Activated T-cell treated with anti-CD3 and anti-CD28 coated beads, Interleukin-2, amount 50 U/mL, for 1 hour (primary cell): ENCODE measurements around the gene CDK7.

Experiments
- DNase-seq: peaks from one replicate; pipeline ENCODE4 v3.0.0-alpha.2; 2020

CDK7 gene

DNA sequence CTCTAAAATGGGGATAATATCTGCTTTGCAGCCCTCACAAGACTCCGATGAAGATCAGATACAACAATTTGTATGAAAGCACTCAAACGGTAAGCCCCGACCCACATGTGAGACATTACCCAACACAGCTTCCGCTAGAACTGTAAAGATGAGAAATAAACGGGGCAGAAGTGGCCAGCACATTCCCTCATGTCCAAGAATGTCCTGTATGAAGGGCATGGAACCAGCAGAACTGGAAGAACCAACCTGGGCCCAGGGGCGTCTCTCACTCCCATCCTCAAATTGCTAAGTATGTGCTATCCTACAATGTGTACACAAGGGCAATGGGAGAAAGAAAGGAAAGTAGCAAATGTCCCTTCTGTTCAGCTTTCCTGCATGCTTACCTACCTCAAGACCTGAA lies 64.9 kb downstream of the CDK7 start:
- DNase-seq = no peak

DNA sequence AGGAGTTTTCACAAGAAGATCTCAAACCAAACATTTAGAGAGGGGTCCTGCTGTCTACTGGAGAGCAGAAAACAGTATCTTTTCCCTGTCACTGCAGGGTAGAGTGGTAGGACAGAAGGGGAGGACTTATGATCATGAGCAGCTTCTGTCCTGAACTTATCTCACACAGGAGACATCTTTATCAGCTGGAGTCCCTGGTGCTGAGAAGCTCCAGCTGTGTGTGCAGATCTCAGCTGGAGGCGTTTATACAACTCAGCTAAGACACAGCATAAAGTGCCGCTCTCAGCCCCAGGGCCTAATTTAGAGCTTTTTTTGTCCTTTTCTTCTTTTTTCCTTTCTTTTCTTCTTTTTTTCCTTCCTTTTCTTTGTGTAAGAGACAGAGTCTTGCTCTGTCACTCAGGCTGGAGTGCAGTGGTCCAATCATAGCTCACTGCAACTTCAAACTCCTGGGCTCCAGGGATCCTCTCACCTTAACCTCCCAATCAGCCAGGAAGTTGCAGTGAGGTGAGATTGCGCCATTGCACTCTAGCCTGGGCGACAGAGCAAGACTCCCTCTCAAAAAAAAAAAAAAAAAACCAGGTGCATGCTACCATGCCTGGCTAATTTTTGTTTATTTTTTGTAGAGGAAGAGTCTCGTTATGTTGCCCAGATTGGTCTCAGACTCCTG lies 66.0 kb downstream of the CDK7 start:
- no peak for DNase-seq

DNA sequence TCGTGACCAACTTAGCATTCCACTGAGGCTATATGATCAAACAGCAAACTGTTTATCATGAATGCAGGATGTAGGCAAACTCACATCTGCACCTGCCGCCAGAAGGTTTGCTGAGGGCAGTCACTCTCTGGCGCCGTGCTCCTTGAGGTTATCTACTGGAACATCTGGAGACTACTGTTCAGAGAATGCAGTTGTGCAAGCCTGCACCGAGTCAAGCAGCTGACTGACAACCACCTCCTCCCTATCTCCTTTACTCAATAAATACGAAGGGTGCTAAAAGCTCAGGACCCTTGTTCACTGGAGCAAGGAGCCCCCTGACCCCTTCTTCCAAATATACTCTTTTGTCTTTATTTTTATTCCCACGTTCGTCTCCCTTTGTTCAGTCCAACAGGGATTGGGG lies 70.8 kb downstream of the CDK7 start:
- no peak for DNase-seq

DNA sequence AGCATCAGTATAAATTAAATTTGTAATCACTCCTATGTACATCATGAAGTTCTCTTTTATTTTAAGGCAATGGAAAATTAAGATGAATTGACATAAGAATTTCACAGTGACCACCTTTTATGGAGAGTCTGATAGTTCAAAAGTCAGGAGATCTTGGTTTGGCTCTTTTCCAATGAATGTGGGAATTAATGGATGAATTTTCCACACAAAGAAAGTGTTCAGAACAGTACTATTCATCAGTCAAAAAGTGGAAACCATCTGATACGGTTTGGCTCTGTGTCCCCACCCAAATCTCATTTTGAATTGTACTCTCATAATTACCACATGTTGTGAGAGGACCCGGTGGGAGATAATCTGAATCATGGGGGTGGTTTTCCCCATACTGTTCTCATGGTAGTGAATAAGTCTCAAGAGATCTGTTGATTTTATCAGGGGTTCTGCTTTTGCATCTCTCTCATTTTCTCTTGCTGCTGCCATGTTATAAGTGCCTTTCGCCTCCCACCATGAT lies 73.4 kb downstream of the CDK7 start:
- no peak for DNase-seq

DNA sequence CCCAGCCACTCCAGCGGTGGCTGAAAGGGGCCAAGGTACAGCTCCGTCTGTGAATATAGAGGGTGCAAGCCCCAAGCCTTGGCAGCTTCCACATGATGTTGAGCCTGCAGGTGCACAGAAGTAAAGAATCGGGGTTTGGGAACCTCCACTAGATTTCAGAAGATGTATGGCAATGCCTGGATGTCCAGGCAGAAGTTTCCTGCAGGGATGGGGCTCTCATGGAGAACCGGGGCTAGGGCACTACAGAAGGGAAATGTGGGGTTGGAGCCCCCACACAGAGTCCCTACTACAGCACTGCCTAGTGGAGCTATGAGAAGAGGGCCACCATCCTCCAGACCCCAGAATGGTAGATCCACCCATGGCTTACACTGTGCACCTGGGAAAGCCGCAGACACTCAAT lies 74.7 kb downstream of the CDK7 start:
- DNase-seq = no peak

DNA sequence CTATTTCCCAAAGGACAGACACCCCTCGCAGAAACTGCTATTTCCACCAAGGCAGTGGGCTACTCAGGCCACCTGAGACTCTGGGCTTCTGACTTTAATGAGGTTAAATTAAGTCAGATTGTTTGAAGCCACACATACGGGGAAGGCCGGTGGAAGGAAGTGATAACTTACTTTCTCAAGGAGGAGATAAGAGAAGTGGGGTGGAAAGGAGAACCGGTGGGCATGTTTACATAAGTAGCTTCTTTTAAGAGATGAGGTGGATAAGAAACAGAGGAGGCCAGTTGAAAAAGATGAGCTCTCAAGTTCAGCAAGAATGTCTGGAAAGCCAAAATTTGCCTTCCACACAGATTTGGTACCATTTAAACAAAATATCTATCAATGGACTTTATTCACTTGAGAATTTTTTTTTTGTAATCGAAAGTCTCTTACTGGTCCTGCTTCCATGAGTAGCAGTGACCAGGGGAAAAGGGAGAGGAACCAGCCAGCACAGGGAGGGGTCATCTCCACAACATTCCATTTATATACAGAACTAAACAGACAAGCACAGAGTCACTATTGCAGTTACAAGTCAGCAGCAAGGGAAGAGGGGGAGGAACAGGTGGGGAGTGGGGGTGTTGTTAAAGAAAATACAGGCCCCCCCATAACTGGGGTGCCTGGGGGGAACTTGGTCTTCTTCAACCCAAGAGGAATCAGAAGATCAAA lies 77.9 kb downstream of the CDK7 start:
- DNase-seq = no peak

DNA sequence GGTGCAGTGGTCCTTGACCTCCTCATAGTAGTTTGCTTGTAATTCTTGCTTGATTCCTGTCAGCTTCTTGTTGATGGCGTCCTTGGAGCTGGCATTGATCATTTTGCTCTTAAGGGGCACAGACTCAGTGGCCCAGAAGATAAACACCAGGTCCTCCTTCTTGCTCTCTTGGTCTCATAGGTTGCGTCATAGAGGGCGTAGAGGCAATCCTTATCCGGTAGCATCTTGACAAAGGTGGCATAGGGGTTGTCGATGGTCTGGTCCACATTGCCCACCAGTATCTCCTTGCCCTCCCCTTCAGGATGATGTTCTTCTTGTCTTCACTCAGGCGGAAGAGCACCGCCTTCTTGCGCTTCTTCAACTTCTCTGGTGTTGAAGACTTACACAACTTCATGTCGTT lies 78.7 kb downstream of the CDK7 start:
- no peak for DNase-seq

DNA sequence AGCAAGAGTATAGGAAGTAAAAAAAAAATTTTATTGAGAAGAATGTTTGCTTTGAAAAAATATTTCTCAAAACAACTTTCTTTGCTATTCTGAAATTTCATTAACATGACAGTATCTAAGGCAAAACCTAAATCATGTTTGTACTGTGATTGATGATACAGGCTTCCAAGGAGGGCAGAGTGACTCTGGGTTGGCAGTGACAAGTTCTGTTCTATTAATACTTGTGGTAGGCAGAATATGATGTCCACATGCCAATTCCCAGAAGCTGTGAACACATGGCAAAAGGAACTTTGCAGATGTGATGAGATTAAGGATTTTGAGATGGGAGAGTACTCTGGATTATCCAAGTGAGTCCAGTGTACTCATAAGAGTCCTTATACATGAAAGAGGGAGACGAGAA lies 81.3 kb downstream of the CDK7 start:
- DNase-seq = no peak

DNA sequence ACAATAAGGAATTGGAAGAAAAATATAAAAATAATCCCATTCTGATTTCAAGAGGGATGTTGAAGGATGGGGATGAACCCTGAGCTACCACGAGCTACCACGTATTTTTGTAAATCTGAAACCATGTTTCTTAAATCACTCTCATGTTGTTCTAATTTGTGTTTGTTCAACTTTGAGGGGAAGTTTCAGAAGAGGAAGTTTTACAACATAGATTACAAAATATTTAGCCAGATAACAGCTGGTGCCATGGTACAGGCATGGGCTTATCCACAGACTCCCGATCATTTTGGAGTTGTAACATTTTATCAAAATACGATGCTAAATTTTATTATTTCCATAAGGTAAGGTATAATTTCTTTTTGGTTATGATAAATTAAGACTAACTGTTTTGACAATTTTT lies 82.7 kb downstream of the CDK7 start:
- DNase-seq = no peak

DNA sequence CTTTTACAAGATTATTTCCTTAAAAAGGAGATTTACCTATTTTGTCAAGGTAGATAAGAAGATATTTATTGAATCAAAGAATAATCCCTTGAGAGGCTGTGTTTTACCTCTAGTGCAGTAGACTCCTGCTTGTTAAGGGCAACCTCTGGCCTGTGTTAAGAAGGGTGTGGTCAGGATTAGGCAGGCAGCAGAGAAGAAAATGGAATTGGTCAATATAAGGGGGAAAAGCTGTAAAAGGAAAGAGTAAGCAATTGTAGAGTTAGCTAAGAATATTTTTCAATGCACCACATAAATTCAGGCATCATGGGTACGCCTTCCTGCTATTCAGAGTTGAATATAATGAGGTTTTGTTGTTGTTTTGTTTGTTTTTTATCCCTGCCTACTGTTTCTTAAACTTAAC lies 91.7 kb downstream of the CDK7 start:
- DNase-seq = no peak
